ENCODE data around the gene COBL. TPM values are rescaled to one million over a fixed set of nuclear protein-coding genes. Genes with fewer than 3 reads are reported as not detected.

The COBL gene
- total and polyA plus RNA-seq, 2 of the 4 experiments (the other 2 are of a cell fraction), result under 0.01 TPM; not detected in 1

DNA sequence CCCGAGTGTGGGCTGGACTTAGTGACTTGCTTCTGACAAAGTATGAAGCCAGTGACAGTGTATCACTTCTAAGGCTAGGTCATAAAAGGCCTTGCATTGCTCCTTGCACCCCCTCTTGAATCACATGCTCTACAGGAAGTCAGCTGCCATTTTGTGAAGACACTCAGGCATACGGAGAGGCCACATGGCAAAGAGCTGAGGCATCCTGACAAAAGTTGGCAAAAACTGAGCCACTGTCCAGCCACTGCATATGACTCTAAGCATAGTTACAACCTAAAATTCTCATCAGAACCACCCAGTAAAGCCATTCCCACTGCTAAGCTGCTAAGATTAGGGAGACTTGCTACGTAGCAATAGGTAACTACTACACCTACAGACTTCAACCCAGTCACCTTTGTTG lies 18.6 kb downstream of the COBL start:
- in situ Hi-C loops (cut with MboI; ENCODE audit: low sequenced_read_pairs), result no loop called here
- intact Hi-C loops (cut with micrococcal nuclease), result no loop called here

More for the DNA sequence above, 18.6 kb downstream of the COBL start:
- Histone ChIP-seq H3K4ac (ENCODE audit: low read depth, low read length) (no peak overlapping the region), H3K9ac (ENCODE audit: low read depth, low read length) (no peak overlapping the region), H4K8ac (ENCODE audit: low read depth in 2 of 2, low read length in 2 of 2) (no peak overlapping the region), H4K5ac (ENCODE audit: low read depth, low read length) (no peak overlapping the region), H3K27ac (ENCODE audit: insufficient read depth, low read length) (no peak overlapping the region), H3K4me1 (ENCODE audit: control insufficient read depth, insufficient read depth, low read length) (no peaks in the 10 kb centered on the region), H3K27me3 (ENCODE audit: control insufficient read depth, insufficient read depth, low read length) (no peaks in the 10 kb centered on the region), H3K4me2 (ENCODE audit: low read depth, low read length) (no peak overlapping the region), H2BK5ac (ENCODE audit: low read depth, low read length, poor library complexity, severe bottlenecking) (no peak overlapping the region), H3K9me3 (ENCODE audit: control insufficient read depth, insufficient read depth, low read length) (no peaks in the 10 kb centered on the region), H4K20me1 (ENCODE audit: insufficient read depth, low read length) (no peaks in the 10 kb centered on the region), H3K36me3 (ENCODE audit: control insufficient read depth, insufficient read depth, low read length) (no peaks in the 10 kb centered on the region), H2BK120ac (ENCODE audit: low read depth, low read length) (no peak overlapping the region), H2BK20ac (ENCODE audit: low read depth, low read length) (no peak overlapping the region), H3K23ac (ENCODE audit: low read depth, low read length) (no peak overlapping the region), H3K4me3 (ENCODE audit: insufficient read depth, low read depth, low read length) (no peak overlapping the region), H2AFZ (replicated peaks; ENCODE audit: low read length, poor library complexity) (no peak overlapping the region), H4K91ac (ENCODE audit: insufficient read depth, low read depth, low read length) (no peak overlapping the region), H2BK15ac (ENCODE audit: low read depth, low read length) (no peak overlapping the region), H3K56ac (ENCODE audit: extremely low read depth, insufficient read depth, low read length) (no peak overlapping the region), H3K9me1 (ENCODE audit: insufficient read depth, low read length) (no peaks in the 10 kb centered on the region), H3K79me1 (ENCODE audit: low read depth in 1 of 2, low read length in 2 of 2) (no peaks in the 10 kb centered on the region), H3K18ac (ENCODE audit: low read depth, low read length) (no peak overlapping the region), H2AK9ac (replicated peaks; ENCODE audit: low read depth, low read length, poor library complexity) (no peak overlapping the region), H2AK5ac (ENCODE audit: low read depth, low read length) (no peak overlapping the region), H3K14ac (replicated peaks; ENCODE audit: low read depth, low read length) (no peak overlapping the region)
- CTCF ChIA-PET, result no interaction called here
- WGBS, 2 experiments (ENCODE audit: extremely low coverage in 2 of 2, insufficient read length in 1 of 2), result no CpG with 5 or more reads among the region's 3 CpGs
- DNase-seq (no peak), ATAC-seq (ENCODE audit: low read depth) (no peak)
- dilution Hi-C loops (cut with HindIII; ENCODE audit: low sequenced_read_pairs, unreplicated experiment), result no loop called here
- POLR2A ChIA-PET (ENCODE audit: unreplicated experiment), result no interaction called here
- no peak for TF ChIP-seq FOS (IDR thresholded peaks at IDR 0.05; ENCODE audit: low read depth, low read length)
- TF ChIP-seq RAD21 (IDR thresholded peaks at IDR 0.05; ENCODE audit: low read length), result no peak
- no peak for TF ChIP-seq RCOR1 (IDR thresholded peaks at IDR 0.05; ENCODE audit: insufficient replicate concordance, low read length)
- no peak for TF ChIP-seq NFE2L2 (IDR thresholded peaks at IDR 0.05; ENCODE audit: low read depth, low read length)
- no peak for TF ChIP-seq BHLHE40 (IDR thresholded peaks at IDR 0.05; ENCODE audit: low read depth, low read length)
- TF ChIP-seq MXI1 (IDR thresholded peaks at IDR 0.05; ENCODE audit: borderline replicate concordance, low read depth, low read length), result no peak
- no peak for TF ChIP-seq USF2 (IDR thresholded peaks at IDR 0.05; ENCODE audit: low read depth, low read length)
- TF ChIP-seq CEBPB (IDR thresholded peaks at IDR 0.05; ENCODE audit: low read depth, low read length), result no peak
- TF ChIP-seq, protein P1, sequence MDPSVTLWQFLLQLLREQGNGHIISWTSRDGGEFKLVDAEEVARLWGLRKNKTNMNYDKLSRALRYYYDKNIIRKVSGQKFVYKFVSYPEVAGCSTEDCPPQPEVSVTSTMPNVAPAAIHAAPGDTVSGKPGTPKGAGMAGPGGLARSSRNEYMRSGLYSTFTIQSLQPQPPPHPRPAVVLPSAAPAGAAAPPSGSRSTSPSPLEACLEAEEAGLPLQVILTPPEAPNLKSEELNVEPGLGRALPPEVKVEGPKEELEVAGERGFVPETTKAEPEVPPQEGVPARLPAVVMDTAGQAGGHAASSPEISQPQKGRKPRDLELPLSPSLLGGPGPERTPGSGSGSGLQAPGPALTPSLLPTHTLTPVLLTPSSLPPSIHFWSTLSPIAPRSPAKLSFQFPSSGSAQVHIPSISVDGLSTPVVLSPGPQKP (IDR thresholded peaks at IDR 0.05; ENCODE audit: borderline replicate concordance, low read depth, low read length), result no peak
- TF ChIP-seq MAFK (IDR thresholded peaks at IDR 0.05; ENCODE audit: low read depth, low read length), result no peak
- TF ChIP-seq MAZ (IDR thresholded peaks at IDR 0.05; ENCODE audit: borderline replicate concordance, low read depth, low read length), result no peak
- no peak for TF ChIP-seq RFX5 (IDR thresholded peaks at IDR 0.05; ENCODE audit: low read depth, low read length)
- no peak for TF ChIP-seq CHD1 (IDR thresholded peaks at IDR 0.05; ENCODE audit: low read depth, low read length)
- BruUV-seq (replicated peaks), result no TSS peak

All from IMR-90 (cell line).